MG63 (cell line): ENCODE results near the gene CFAP74. TPM values are rescaled to one million over a fixed set of nuclear protein-coding genes. Genes with fewer than 3 reads are reported as not detected.
"Not testable (repeated sequence)": the region's sequence is repeated elsewhere in the genome, so short reads cannot be mapped to it uniquely, and the experiment has no call there.

Source experiments
- DNase-seq: peaks from one replicate; pipeline ENCODE4 v3.0.0-alpha.2; 2020
- H3K27me3 ChIP-seq: fragments of 250-450 bp; sonication (Bioruptor Pico); 2 replicates; pipeline ENCODE4 v1.5.1; 2020; ENCODE audit warnings: mild to moderate bottlenecking, moderate library complexity
- H3K36me3 ChIP-seq: fragments of 250-450 bp; sonication (Bioruptor Pico); 2 replicates; pipeline ENCODE4 v1.5.1; 2020; ENCODE audit warnings: mild to moderate bottlenecking, moderate library complexity
- H3K4me3 ChIP-seq: fragments of 250-450 bp; sonication (Bioruptor Pico); 2 replicates; pipeline ENCODE4 v1.5.1; 2020; ENCODE audit warnings: mild to moderate bottlenecking, moderate library complexity
- H3K9me3 ChIP-seq: fragments of 250-450 bp; sonication (Bioruptor Pico); 2 replicates; pipeline ENCODE4 v1.5.1; 2020; ENCODE audit warnings: mild to moderate bottlenecking, moderate library complexity
- total RNA-seq: library from RNA; depleted of rRNA; stranded (reverse); fragments of >200 nt; shearing (Covaris generic); gene quantifications from 2 replicates; pipeline ENCODE4 v1.2.3, GENCODE V29; 2014; ENCODE audit warnings: low replicate concordance

CFAP74 gene
- total RNA-seq, 1 experiment from 2014 or later = 0.20 TPM

- Histone ChIP-seq H3K27me3 (no peaks in the 10 kb centered on the region), H3K36me3 (no peaks in the 10 kb centered on the region), H3K9me3 (no peaks in the 10 kb centered on the region), H3K4me3 (no peak overlapping the region)
- DNase-seq = no peak
Observed at GRCh38 chr1:1898246-1898933, 105.2 kb downstream of the CFAP74 start.

- Histone ChIP-seq H3K27me3 (no peaks in the 10 kb centered on the region), H3K36me3 (no peaks in the 10 kb centered on the region), H3K9me3 (no peaks in the 10 kb centered on the region), H3K4me3 (no peak overlapping the region)
- DNase-seq = no peak
Observed at GRCh38 chr1:1895456-1896336, 107.9 kb downstream of the CFAP74 start.

GRCh38 chr1:1895060-1895418, 108.5 kb downstream of the CFAP74 start:
- no peaks in the 10 kb centered on the region for H3K27me3 ChIP-seq
- no peaks in the 10 kb centered on the region for H3K9me3 ChIP-seq
- H3K4me3 ChIP-seq = no peak overlapping the region
- DNase-seq = no peak
- H3K36me3 ChIP-seq = no peaks in the 10 kb centered on the region

GRCh38 chr1:1894354-1895059, 109.1 kb downstream of the CFAP74 start:
- H3K27me3 ChIP-seq = no peaks in the 10 kb centered on the region
- no peak overlapping the region for H3K4me3 ChIP-seq
- H3K9me3 ChIP-seq = no peaks in the 10 kb centered on the region
- H3K36me3 ChIP-seq = no peaks in the 10 kb centered on the region
- DNase-seq = no peak

- no peak for DNase-seq
- no peaks in the 10 kb centered on the region for H3K9me3 ChIP-seq
- no peaks in the 10 kb centered on the region for H3K36me3 ChIP-seq
- no peak overlapping the region for H3K4me3 ChIP-seq
- no peaks in the 10 kb centered on the region for H3K27me3 ChIP-seq
Observed at GRCh38 chr1:1893997-1894353, 109.6 kb downstream of the CFAP74 start.

- H3K36me3 ChIP-seq = no peaks in the 10 kb centered on the region
- no peaks in the 10 kb centered on the region for H3K27me3 ChIP-seq
- no peak overlapping the region for H3K4me3 ChIP-seq
- H3K9me3 ChIP-seq = no peaks in the 10 kb centered on the region
- no peak for DNase-seq
Observed at GRCh38 chr1:1893291-1893985, 110.1 kb downstream of the CFAP74 start.

GRCh38 chr1:1892763-1893120, 110.8 kb downstream of the CFAP74 start:
- peaks cover 3% of the 10 kb centered on the region for H3K36me3 ChIP-seq
- no peak overlapping the region for H3K4me3 ChIP-seq
- H3K27me3 ChIP-seq = no peaks in the 10 kb centered on the region

DNA sequence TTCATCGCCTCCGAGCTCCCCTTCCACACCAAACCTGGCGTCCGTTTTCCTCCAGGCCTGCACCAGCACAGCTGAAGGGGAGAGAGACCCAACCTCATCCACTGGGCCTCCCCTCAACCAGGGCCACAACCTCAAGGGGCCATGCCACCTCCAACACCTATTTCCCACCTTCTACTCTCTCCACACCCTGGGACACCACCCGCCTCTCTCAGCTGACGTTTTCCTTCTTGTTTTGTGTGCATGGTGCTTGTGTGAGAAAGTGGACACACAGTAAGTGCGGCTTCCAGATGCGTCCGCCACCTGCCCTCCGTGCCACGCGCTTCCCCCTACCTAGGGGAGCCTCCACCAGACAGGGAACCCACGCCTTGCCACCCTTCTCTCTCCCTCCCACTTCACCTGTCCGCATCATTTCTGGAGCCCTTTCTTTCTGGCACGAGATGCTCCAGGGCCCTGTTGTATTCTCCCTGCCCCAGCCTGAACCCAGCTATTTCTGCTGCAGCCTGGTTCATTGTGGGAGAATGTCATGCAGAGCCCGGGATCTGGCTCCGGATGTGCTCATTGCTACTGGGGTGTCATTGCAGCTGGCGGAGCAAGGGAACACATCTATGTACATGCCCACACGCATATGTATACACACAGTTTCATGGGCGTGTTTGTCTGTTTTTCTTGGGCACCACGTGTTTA, 111.4 kb downstream of the CFAP74 start:
- peaks cover 6% of the 10 kb centered on the region for H3K36me3 ChIP-seq
- H3K4me3 ChIP-seq = peak overlapping the region; percentile 70
- no peak for DNase-seq
- no peaks in the 10 kb centered on the region for H3K27me3 ChIP-seq
- H3K9me3 ChIP-seq = no peaks in the 10 kb centered on the region

More at GRCh38 chr1:1892763-1893120, 110.8 kb downstream of the CFAP74 start:
- H3K9me3 ChIP-seq = no peaks in the 10 kb centered on the region
- no peak for DNase-seq

DNA sequence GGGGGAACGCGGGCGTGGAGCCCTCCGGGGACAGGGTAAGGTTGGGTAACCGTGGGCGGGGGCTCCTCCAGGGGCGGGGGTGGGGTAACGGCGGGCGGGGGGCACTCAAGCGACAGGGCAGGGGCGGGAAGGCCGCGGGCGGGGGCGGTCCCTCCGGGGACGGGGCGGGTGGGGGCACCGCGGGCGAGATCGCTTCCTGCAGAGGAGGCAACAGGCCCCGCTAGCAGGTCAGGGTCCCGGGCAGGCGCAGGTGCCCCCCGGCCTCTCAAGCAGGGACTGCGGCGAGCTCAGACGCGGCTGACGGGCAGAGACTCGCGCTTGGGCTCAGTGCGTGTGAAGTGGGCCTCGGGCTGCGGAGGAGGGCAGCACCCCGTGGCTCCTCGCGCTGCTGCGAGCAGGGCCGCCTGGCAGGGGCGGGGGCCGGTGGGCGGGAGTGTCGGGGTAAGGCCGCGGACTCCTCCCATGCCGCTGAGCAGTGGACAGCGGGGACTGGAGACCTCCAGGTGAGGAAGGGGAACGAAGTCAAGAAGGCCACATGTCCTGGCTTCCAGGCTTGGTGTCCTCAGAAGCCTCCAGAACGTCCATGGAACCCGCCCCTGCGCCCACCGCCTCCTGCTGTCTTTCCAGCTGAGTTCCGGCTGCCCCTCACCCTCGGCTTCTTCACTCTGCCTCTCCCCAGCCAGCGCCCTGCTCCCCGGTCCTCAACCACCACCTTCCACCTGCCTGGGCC, 112.1 kb downstream of the CFAP74 start:
- no peaks in the 10 kb centered on the region for H3K9me3 ChIP-seq

GRCh38 chr1:1890506-1891348, 112.9 kb downstream of the CFAP74 start, which contains the start of gene GNB1:
Gene GNB1, minus strand, starts transcription at chr1:1891087. Its CDS starts 65,634 bp downstream, at chr1:1825453.
- DNase-seq = peak; percentile 84
- H3K27me3 ChIP-seq = no peaks in the 10 kb centered on the region
- peaks cover 6% of the 10 kb centered on the region for H3K36me3 ChIP-seq
- H3K9me3 ChIP-seq = no peaks in the 10 kb centered on the region
- H3K4me3 ChIP-seq = peak within 1 kb of the TSS; percentile 70

More for the DNA sequence above, 112.1 kb downstream of the CFAP74 start:
- peak; percentile 78 for DNase-seq
- Histone ChIP-seq H3K36me3 (peaks cover 6% of the 10 kb centered on the region), H3K4me3 (peak overlapping the region; percentile 70), H3K27me3 (no peaks in the 10 kb centered on the region)

GRCh38 chr1:1889847-1890505, 113.6 kb downstream of the CFAP74 start:
- DNase-seq = peak; percentile 47
- Histone ChIP-seq H3K4me3 (peak overlapping the region; percentile 67), H3K27me3 (no peaks in the 10 kb centered on the region), H3K36me3 (peaks cover 8% of the 10 kb centered on the region), H3K9me3 (no peaks in the 10 kb centered on the region)

DNA sequence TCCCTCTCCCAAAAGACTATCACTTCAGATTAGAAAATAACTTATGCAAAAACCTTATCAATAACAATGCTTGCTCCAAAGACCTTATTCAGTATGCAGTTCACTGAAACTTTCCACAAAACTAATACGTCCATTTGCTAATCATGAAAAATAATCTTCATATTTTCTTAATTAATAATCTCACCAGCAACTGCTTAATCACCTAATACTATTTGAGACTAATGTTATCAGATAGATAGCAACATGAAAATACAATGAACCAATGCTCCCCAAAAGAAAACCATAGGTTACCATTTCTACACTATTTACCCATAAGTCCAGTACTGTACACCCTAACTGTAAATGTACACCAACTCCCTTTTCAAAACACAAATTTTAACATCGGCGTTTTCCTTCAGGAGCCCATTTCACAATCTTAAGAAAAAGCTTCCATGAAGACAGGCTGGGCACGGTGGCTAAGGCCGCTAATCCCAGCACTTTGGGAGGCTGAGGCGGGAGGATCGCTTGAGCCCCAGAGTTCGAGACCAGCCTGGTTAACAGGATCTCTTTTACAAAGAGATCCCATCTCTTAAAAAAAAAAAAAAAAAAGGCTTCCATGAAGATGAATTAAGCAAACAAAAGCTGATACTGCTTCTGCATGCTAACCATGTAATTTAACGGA, 114.4 kb downstream of the CFAP74 start:
- Histone ChIP-seq H3K36me3 (peaks cover 11% of the 10 kb centered on the region), H3K27me3 (no peaks in the 10 kb centered on the region), H3K4me3 (peak overlapping the region; percentile 67), H3K9me3 (no peaks in the 10 kb centered on the region)
- no peak for DNase-seq

GRCh38 chr1:1883890-1884289, 119.7 kb downstream of the CFAP74 start:
- peaks cover 18% of the 10 kb centered on the region for H3K36me3 ChIP-seq
- not testable (repeated sequence) for H3K27me3 ChIP-seq, H3K9me3 ChIP-seq

More at GRCh38 chr1:1883890-1884289, 119.7 kb downstream of the CFAP74 start:
- H3K4me3 ChIP-seq, DNase-seq: not testable (repeated sequence)
